K562 (cell line): ENCODE measurements around the gene SLX9. TPM values are rescaled to one million over a fixed set of nuclear protein-coding genes. Genes with fewer than 3 reads are reported as not detected.

Experiments
- ATAC-seq: fragments of 200-7000 bp; cut with Tn5 transposase; 3 replicates; pipeline ENCODE4 v1.9.1; 2020; ENCODE audit warnings: moderate library complexity
- BruUV-seq: library from RNA; stranded (reverse); fragments of 400-500 nt; replicated peaks from 2 replicates; lab custom pipeline; 2021; lab: Mats Ljungman, UMichigan
- CTCF ChIA-PET: fragments of 300-600 bp; formaldehyde crosslinking; extraction: SDS; loops from one replicate; lab custom pipeline; 2021; ENCODE audit warnings: low intra/inter-chr PET ratio; lab: Yijun Ruan, JAX
- POLR2A ChIA-PET: fragments of 300-600, 350-650 bp; sonication (Branson Sonifier 250); formaldehyde crosslinking; extraction: SDS; loops from one replicate; lab custom pipeline; 2021; ENCODE audit warnings: antibody characterized with exemption, inconsistent platforms; lab: Yijun Ruan, JAX
- DNase-seq, 4 experiments: peaks; one replicate each; pipeline versions ENCODE4 v3.0.0 to v3.0.0-alpha.2; 2011 to 2018; ENCODE audit warnings: low spot score in 3 of 4, mixed read lengths in 3 of 4; ENCODE audit errors: extremely low read depth in 1 of 4
- FAIRE-seq: peaks from 2 replicates; lab custom pipeline; 2011; peaks lifted over from hg19 to GRCh38; lab: Jason Lieb, UNC
- H2AFZ ChIP-seq: 2 replicates; pipeline ENCODE4 v1.6.0; 2011; ENCODE audit warnings: low read depth, low read length, control low read depth, inconsistent platforms
- H3K27ac ChIP-seq: fragments of 200-600 bp; 3 replicates; pipeline ENCODE4 v1.8.0; 2011; ENCODE audit warnings: low read depth, mild to moderate bottlenecking, control low read depth, inconsistent platforms, low read length, moderate library complexity, mixed read lengths; ENCODE audit errors: extremely low read depth
- H3K27me3 ChIP-seq, 2 experiments: fragments of 300-600 bp in 1 of 2; 2 replicates in 1 of 2; 3 replicates in 1 of 2; pipeline versions ENCODE4 v1.6.0 to v1.8.0; 2011; ENCODE audit warnings: inconsistent platforms in 2 of 2, low read length in 2 of 2, mild to moderate bottlenecking in 1 of 2, mixed read lengths in 1 of 2, moderate library complexity in 1 of 2; ENCODE audit not compliant: control insufficient read depth in 2 of 2, insufficient read depth in 2 of 2
- H3K36me3 ChIP-seq: fragments of 300-600 bp; 3 replicates; pipeline ENCODE4 v1.8.0; 2011; ENCODE audit warnings: mild to moderate bottlenecking, low read length, inconsistent platforms; ENCODE audit not compliant: control insufficient read depth, insufficient read depth
- H3K4me1 ChIP-seq, 2 experiments: fragments of 200-600 bp in 1 of 2; replicated peaks in 1 of 2; 2 replicates in 1 of 2; 3 replicates in 1 of 2; pipeline versions ENCODE4 v1.5.1 to v1.8.0; 2011; ENCODE audit warnings: inconsistent platforms in 2 of 2, low read length in 2 of 2, mild to moderate bottlenecking in 1 of 2, mixed read lengths in 1 of 2, moderate library complexity in 1 of 2; ENCODE audit not compliant: control insufficient read depth in 2 of 2, insufficient read depth in 2 of 2
- H3K4me2 ChIP-seq: 2 replicates; pipeline ENCODE4 v1.6.1; 2011; ENCODE audit warnings: low read length, control low read depth, inconsistent platforms, mixed read lengths; ENCODE audit not compliant: insufficient read depth
- H3K4me3 ChIP-seq: fragments of 200-600 bp; sonication (generic), shearing (Covaris generic); 2 replicates; pipeline ENCODE4 v1.5.1; 2016; ENCODE audit warnings: control low read depth, inconsistent platforms
- H3K79me2 ChIP-seq: fragments of 200-600 bp; 3 replicates; pipeline ENCODE4 v1.8.0; 2011; ENCODE audit warnings: low read length, inconsistent platforms; ENCODE audit not compliant: control insufficient read depth, insufficient read depth
- H3K9ac ChIP-seq, 2 experiments: 2 replicates each; pipeline versions ENCODE4 v1.6.0 to v1.6.1; 2011; ENCODE audit warnings: low read depth in 2 of 2, low read length in 2 of 2, control low read depth in 1 of 2, inconsistent platforms in 1 of 2, mild to moderate bottlenecking in 1 of 2, mixed read lengths in 1 of 2; ENCODE audit not compliant: insufficient read depth in 1 of 2
- H3K9me1 ChIP-seq: one replicate; pipeline ENCODE4 v1.6.0; 2011; ENCODE audit warnings: inconsistent platforms, mild to moderate bottlenecking, low read length, moderate library complexity; ENCODE audit not compliant: control insufficient read depth, insufficient read depth
- H3K9me3 ChIP-seq: replicated peaks from 2 replicates; pipeline ENCODE4 v1.5.1; 2011; ENCODE audit warnings: low read depth, low read length, inconsistent platforms; ENCODE audit not compliant: control insufficient read depth, insufficient read depth
- H4K20me1 ChIP-seq: replicated peaks from 2 replicates; pipeline ENCODE4 v1.6.1; 2011; ENCODE audit warnings: low read length, inconsistent platforms, mixed read lengths; ENCODE audit not compliant: control insufficient read depth, insufficient read depth
- E2F3 ChIP-seq: fragments of 250-450 bp; sonication (Bioruptor Pico); IDR thresholded peaks from 2 replicates; pipeline ENCODE4 v1.4.0; 2020; ENCODE audit warnings: mild to moderate bottlenecking
- GTF2B ChIP-seq: IDR thresholded peaks from 2 replicates; pipeline ENCODE4 v1.6.1; 2011; ENCODE audit not compliant: insufficient read length; ENCODE audit errors: extremely low read depth
- RBFOX2 ChIP-seq: fragments of 200-400 bp; formaldehyde crosslinking; IDR thresholded peaks from 2 replicates; pipeline ENCODE4 v1.6.1; 2017; ENCODE audit warnings: low read depth, mild to moderate bottlenecking, low read length, moderate library complexity
- RBM22 ChIP-seq: fragments of 200-400 bp; formaldehyde crosslinking; IDR thresholded peaks from 2 replicates; pipeline ENCODE4 v1.6.1; 2018; ENCODE audit warnings: low read length, low read depth; ENCODE audit not compliant: poor library complexity, severe bottlenecking
- ZBTB7A ChIP-seq: IDR thresholded peaks from 2 replicates; pipeline ENCODE4 v1.6.1; 2011; ENCODE audit warnings: low read depth, mild to moderate bottlenecking, low read length, moderate library complexity, borderline replicate concordance; ENCODE audit not compliant: control insufficient read depth
- ZHX1 ChIP-seq: fragments of 150-350 bp; conservative IDR thresholded peaks from 2 replicates; pipeline ENCODE4 v1.6.1; 2014; ENCODE audit warnings: low read length
- ZNF551 ChIP-seq: fragments of 250-450 bp; sonication (Bioruptor Pico); IDR thresholded peaks from 2 replicates; pipeline ENCODE4 v1.5.0; 2021; ENCODE audit warnings: mild to moderate bottlenecking, moderate library complexity
- WGBS: fragments of 100-300 bp; shearing (Covaris generic); methylation state at CpG from one replicate; pipeline ENCODE4 v1.1.6; 2016; ENCODE audit warnings: low coverage, mixed read lengths; ENCODE audit not compliant: insufficient coverage; ENCODE audit errors: missing lambda C conversion rate; 5-methylcytosine and 5-hydroxymethylcytosine counted together
- in situ Hi-C: fragments of 300-500 bp; cut with MboI; formaldehyde crosslinking; loops from 4 replicates; pipeline ENCODE4 v1.15.0; 2018; ENCODE audit warnings: inconsistent platforms, mixed read lengths
- intact Hi-C: fragments of 100-400 bp; cut with micrococcal nuclease; formaldehyde crosslinking; loops from 2 replicates; pipeline ENCODE4 v1.14.2; 2022
- polyA plus RNA-seq, 8 experiments: library from polyadenylated mRNA; depleted of rRNA in 4 of 8; stranded (reverse) in 5 of 8; unstranded in 3 of 8; fragments of >200 nt; fragmentation: Nextera tagmentation in 2 of 8; fragmentation: Illumina TruSeq in 1 of 8; extraction: Ambion mirVana in 2 of 8; extraction: Trizol in 1 of 8; gene quantifications; 2 replicates each; pipeline versions ENCODE4 v1.2.1 to v1.2.3, GENCODE V29; 2011 to 2014; ENCODE audit warnings: inconsistent platforms in 1 of 8, missing spikeins in 1 of 8
- total RNA-seq, 7 experiments: library from RNA; depleted of rRNA in 6 of 7; stranded (reverse); fragments of >200 nt in 6 of 7; fragmentation: Illumina TruSeq in 2 of 7; extraction: Trizol in 2 of 7; gene quantifications; 2 replicates each; pipeline versions ENCODE4 v1.2.1 to v1.2.3, GENCODE V29; 2011 to 2021; ENCODE audit warnings: low replicate concordance in 1 of 7

The SLX9 gene
- total and polyA plus RNA-seq, 9 of the 15 experiments (the other 6 are each of a cell fraction or from before 2014, with no cell fraction given): 1.2 to 75.5 (median 16.5) TPM

- H3K79me2 ChIP-seq: peaks cover 89% of the 10 kb centered on the region
- DNase-seq: no peak
- in situ Hi-C loops: loop anchor here (5.0 kb wide), 1 partner anchor 189 kb away; no protein-coding TSS in a partner anchor
These were observed 8.1 kb downstream of the SLX9 start for GRCh38 chr21:44947930-44948331.

More at GRCh38 chr21:44947930-44948331, 8.1 kb downstream of the SLX9 start:
- BruUV-seq: no TSS peak
- H2AFZ ChIP-seq: no peak overlapping the region
- ChIA-PET POLR2A (interaction anchor here (0.6 to 1.1 kb wide), 5 partner anchors 10 to 628 kb away, joined by 3 read pairs; partner anchors contain the start of gene UBE2G2), CTCF (interaction anchor here (3.0 kb wide), 1 partner anchor 190 kb away, joined by 51 read pairs; no protein-coding TSS in a partner anchor)
- no peak overlapping the region for H3K4me3 ChIP-seq
- H3K27ac ChIP-seq: no peak overlapping the region
- H4K20me1 ChIP-seq: peaks cover 67% of the 10 kb centered on the region
- H3K4me2 ChIP-seq: no peak overlapping the region
- H3K27me3 ChIP-seq: no peaks in the 10 kb centered on the region
- peaks cover 5% of the 10 kb centered on the region for H3K9me1 ChIP-seq
- no peak for ATAC-seq
- peaks cover 94% of the 10 kb centered on the region; the same call in 2 of the 3 replicates for H3K36me3 ChIP-seq
- intact Hi-C loops: loop anchor here (2.0 kb wide), 1 partner anchor 79 kb away; no protein-coding TSS in a partner anchor
- 96% methylated on average over 23 of the region's 33 CpGs for WGBS
- TF ChIP-seq RBFOX2 (peak; percentile 31), RBM22 (peak; percentile 36), ZHX1 (no peak), E2F3 (no peak), ZNF551 (CRISPR knock-in tag) (no peak), GTF2B (no peak), ZBTB7A (no peak)
- peaks cover 0 to 60% of the 10 kb centered on the region in 2 experiments; a peak in 2 of 5 replicates for H3K4me1 ChIP-seq
- no peak for FAIRE-seq
- H3K9me3 ChIP-seq: no peaks in the 10 kb centered on the region
- H3K9ac ChIP-seq: no peak overlapping the region; a peak in 1 of 4 replicates
